22Rv1 (cell line): ENCODE results near the gene DPP6.

Experiments
- CTCF ChIP-seq: fragments of 450-650 bp; IDR thresholded peaks from 2 replicates; pipeline ENCODE4 v1.5.1; 2017; ENCODE audit warnings: mild to moderate bottlenecking
- ZFX ChIP-seq: fragments of 450-650 bp; IDR thresholded peaks from 2 replicates; pipeline ENCODE4 v1.6.1; 2017; ENCODE audit warnings: antibody characterized with exemption, borderline replicate concordance

- no peak for TF ChIP-seq CTCF
- no peak for TF ChIP-seq ZFX
Observed at GRCh38 chr7:154910125-154910524, 857.9 kb downstream of the DPP6 start.
